Subcutaneous abdominal adipose tissue (tissue), 5 donors: ENCODE results near the gene GEMIN7.

Source experiments
- H3K27ac ChIP-seq: one replicate; pipeline ENCODE4 v1.7.0; 2013; ENCODE audit warnings: low read depth, mild to moderate bottlenecking, inconsistent platforms, low read length, moderate library complexity
- H3K27me3 ChIP-seq, 5 donors: one replicate each; pipeline ENCODE4 v1.7.0; 2013; ENCODE audit warnings: low read length in 5 of 5, inconsistent platforms in 1 of 5; ENCODE audit not compliant: control insufficient read depth in 5 of 5, insufficient read depth in 4 of 5
- H3K36me3 ChIP-seq, 5 donors: one replicate each; pipeline ENCODE4 v1.7.0; 2013; ENCODE audit warnings: low read length in 5 of 5; ENCODE audit not compliant: control insufficient read depth in 5 of 5, insufficient read depth in 5 of 5
- H3K4me1 ChIP-seq, 5 donors: one replicate each; pipeline ENCODE4 v1.7.0; 2013; ENCODE audit warnings: low read length in 5 of 5, mild to moderate bottlenecking in 3 of 5, moderate library complexity in 1 of 5; ENCODE audit not compliant: control insufficient read depth in 5 of 5, insufficient read depth in 5 of 5
- H3K4me3 ChIP-seq, 5 donors: one replicate each; pipeline ENCODE4 v1.7.0; 2013; ENCODE audit warnings: low read length in 5 of 5, low read depth in 1 of 5
- H3K9ac ChIP-seq, 5 donors: one replicate each; pipeline ENCODE4 v1.7.0; 2013; ENCODE audit warnings: low read length in 5 of 5, mild to moderate bottlenecking in 4 of 5, moderate library complexity in 3 of 5
- H3K9me3 ChIP-seq, 5 donors: one replicate each; pipeline ENCODE4 v1.7.0; 2013; ENCODE audit warnings: low read length in 5 of 5; ENCODE audit not compliant: control insufficient read depth in 5 of 5
- donor health status: healthy.
- donor health status: healthy.
- donor health status: healthy.
- donor health status: healthy.
- donor health status: healthy.

GEMIN7 gene

DNA sequence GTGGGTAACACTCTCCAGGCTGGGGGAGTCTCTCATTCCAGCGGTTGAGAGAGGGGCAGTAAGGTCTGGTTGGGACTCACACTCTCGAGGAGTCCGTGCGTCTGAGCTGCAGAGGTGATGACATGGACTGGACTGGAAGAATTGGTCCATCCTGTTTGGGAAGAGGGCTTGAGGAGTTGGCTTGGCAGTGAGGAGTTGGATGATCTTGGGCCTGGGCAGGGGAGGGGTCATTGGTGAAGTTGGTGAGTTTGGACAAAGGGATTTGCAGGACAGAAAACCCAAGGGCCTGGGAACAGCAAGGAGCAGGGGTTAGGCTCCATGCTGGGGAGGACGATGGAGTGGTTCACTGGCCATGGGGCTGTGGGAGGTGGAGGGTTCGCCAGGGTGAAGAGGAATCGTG lies 17.6 kb downstream of the GEMIN7 start:
- H3K4me1 ChIP-seq: peaks cover 2 to 80% (median 49%) of the 10 kb centered on the region in 5 donors
- H3K27ac ChIP-seq: no peak overlapping the region
- H3K27me3 ChIP-seq: no peaks in the 10 kb centered on the region
- H3K9ac ChIP-seq: no peak overlapping the region
- peaks cover 0 to 2% (median 0%) of the 10 kb centered on the region in 5 donors for H3K36me3 ChIP-seq
- H3K4me3 ChIP-seq: no peak overlapping the region
- no peaks in the 10 kb centered on the region for H3K9me3 ChIP-seq

DNA sequence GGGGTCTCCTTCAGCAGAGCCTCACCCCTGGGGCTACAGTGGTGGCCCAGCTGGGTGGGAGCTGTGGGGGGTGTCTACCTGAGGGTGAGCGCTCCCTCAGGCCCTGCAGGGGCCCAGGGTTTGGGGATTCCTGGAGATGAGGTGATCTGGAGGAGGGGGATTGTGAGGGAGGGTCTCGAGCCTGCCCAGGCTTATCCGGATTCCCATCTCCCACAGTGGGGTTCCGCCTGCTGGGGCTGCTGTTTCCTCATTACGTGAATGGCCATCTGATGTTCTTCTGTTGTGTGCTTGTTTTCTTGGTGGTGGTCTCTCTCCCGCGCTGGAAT lies 18.4 kb downstream of the GEMIN7 start:
- no peaks in the 10 kb centered on the region for H3K9me3 ChIP-seq
- peak overlapping the region; percentile 37 for H3K27ac ChIP-seq
- no peak overlapping the region for H3K4me3 ChIP-seq
- H3K27me3 ChIP-seq: no peaks in the 10 kb centered on the region
- H3K4me1 ChIP-seq: peaks cover 2 to 73% (median 49%) of the 10 kb centered on the region in 5 donors
- peaks cover 0 to 2% (median 0%) of the 10 kb centered on the region in 5 donors for H3K36me3 ChIP-seq
- H3K9ac ChIP-seq: peak overlapping the region in 2 of 5 donors; percentile 12 to 38

DNA sequence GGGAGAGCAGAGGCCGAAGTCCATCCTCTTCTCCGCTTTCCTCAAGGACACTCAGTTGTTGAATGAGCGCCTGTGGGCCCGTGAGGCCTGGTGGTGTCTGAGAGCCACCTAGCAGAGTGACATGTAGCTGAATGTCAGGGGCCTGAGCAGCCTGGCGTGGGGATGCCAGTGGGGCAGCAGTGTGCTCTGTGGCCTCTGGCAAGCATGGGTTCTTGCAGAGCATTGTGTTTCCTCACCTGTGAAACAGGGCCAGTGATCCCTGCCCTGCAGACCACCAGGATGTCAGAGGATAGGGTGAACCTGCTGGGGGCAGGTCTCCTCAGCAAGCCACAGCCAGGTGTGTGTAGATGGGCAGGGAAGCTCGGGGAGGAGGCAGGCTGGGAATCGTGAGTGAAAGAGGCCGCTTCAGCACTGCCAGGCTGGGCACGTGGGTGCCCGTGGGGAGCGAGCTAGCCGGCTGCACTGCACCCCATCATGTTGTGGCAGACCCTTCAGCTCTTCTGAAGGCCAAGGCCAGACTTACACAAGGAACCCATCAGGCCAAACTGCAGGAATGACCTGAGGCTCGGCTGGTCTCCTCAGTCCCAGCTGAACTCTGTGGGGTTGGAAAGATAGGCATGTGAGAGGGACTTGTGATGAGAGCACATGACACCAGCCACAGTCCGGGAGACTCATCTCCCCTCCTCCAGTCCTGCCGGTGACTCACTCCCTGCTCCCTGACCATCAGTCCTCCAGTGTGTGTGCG lies 18.9 kb downstream of the GEMIN7 start:
- peaks cover 2 to 73% (median 52%) of the 10 kb centered on the region in 5 donors for H3K4me1 ChIP-seq
- peaks cover 0 to 2% (median 0%) of the 10 kb centered on the region in 5 donors for H3K36me3 ChIP-seq
- H3K4me3 ChIP-seq: no peak overlapping the region
- H3K9ac ChIP-seq: peak overlapping the region in 2 of 5 donors; percentile 12 to 38
- H3K27me3 ChIP-seq: no peaks in the 10 kb centered on the region
- H3K27ac ChIP-seq: peak overlapping the region; percentile 37
- no peaks in the 10 kb centered on the region for H3K9me3 ChIP-seq

DNA sequence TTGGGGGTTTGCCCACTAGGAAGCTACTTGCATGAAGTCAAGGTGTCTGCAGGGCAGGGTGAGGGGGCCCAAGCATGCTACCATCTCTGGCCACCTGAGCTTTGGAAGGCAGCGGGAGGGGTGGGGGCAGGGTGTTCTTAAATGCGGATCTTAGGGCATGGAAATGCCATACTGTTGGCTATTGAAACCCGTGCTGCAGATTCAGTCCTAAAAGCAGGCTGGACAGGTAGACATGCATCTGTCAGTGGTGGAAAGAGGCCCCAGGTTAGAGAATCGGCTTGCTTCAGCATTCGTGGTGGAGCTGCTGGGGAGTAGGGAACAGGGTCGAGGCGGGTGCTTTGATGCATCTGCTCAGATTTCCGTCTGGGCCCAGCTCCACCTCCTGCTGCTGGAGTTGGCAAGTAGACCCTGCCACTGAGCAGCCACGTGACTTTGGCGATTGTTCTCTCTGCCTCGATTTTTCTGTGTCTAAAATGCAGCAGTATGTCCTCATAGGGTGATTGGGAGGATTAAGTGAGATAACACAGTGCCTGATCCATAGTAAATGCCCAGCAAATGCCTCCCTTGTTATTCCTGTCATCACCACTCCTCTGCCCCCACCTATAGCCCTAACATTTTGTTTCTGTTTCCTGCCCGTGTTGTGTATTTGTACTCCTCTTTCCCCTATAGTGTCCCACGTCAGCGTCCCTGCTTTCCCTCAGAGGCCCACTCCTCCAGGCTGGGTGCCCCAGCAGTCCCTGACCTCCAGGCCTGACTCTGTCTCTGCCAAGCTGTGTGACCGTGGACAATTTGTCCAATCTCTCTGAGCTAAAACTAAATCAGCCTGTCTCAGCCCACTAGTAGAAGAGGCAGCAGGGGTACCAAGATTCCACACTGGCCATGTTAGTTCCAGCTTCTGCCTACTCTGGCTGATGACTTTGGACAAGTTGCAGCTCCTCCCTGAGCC lies 19.7 kb downstream of the GEMIN7 start:
- peak overlapping the region in 3 of 5 donors; percentile 12 to 32 (median 14) for H3K4me3 ChIP-seq
- no peaks in the 10 kb centered on the region for H3K9me3 ChIP-seq
- H3K4me1 ChIP-seq: peaks cover under 1 to 74% (median 48%) of the 10 kb centered on the region in 5 donors
- H3K27me3 ChIP-seq: no peaks in the 10 kb centered on the region
- peaks cover 0 to 2% (median 0%) of the 10 kb centered on the region in 5 donors for H3K36me3 ChIP-seq
- no peak overlapping the region for H3K27ac ChIP-seq
- peak overlapping the region in 3 of 5 donors; percentile 14 to 45 (median 20) for H3K9ac ChIP-seq

DNA sequence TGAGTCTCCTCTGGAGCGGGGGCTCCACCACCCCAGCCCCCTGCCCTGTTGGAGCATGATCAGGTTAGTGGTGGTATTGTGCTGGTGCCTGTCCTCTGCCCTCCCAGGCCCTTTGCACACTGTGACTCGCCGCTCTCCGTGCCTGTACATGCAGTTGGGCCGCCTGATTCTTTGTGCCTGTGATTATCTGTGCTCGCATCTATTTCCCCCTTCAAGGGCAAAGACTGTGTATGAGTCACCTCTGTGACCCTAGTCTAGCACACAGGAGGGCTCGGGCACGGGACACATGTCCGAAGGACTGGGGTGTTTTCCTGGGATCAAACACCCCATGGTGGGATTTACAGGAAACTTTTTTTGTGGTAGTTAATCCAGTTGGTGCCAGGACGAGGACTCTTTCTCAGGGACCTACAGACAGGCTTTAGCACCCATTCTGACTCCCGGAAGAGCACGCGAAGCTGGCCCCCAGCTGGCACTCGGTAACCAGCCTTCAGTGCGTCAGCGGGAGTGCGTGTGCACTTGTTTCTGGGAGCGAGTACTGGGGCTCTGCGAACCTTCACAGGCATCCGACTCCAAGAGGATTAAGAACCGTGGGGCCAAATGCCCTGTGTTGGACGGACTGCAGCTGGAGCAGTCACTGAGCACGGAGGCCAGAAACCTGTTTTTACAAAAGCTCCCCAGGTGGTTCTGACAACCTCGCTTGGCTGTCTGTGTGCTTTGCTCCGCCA lies 20.6 kb downstream of the GEMIN7 start:
- Histone ChIP-seq H3K4me3 (no peak overlapping the region), H3K27ac (no peak overlapping the region), H3K9me3 (no peaks in the 10 kb centered on the region), H3K9ac (peak overlapping the region in 2 of 5 donors; percentile 11 to 14), H3K36me3 (peaks cover 0 to 2% (median 0%) of the 10 kb centered on the region in 5 donors), H3K4me1 (peaks cover 0 to 69% (median 43%) of the 10 kb centered on the region in 5 donors), H3K27me3 (no peaks in the 10 kb centered on the region)

DNA sequence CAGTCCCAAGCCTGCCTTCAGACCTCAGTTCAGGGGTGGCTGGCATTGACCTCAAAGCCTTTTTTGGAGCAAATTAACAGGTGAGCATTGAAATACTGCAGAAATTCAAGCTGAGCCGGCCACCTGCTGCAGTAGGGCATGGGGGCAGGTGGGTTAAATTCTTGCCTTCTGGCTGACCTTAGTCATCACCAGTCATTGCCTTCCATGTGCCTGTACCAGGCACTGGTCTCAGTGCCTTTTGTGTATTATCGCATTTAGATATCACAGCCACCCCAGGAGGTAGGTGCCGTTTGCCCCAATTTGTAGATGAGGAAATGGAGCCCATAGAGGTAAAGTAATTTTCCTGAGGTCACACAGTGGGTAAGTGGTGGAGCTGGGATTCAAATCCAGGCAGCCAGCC lies 21.1 kb downstream of the GEMIN7 start:
- Histone ChIP-seq H3K4me3 (no peak overlapping the region), H3K9me3 (no peaks in the 10 kb centered on the region), H3K36me3 (peaks cover 0 to 2% (median 0%) of the 10 kb centered on the region in 5 donors), H3K9ac (no peak overlapping the region), H3K4me1 (peaks cover 0 to 63% (median 37%) of the 10 kb centered on the region in 5 donors), H3K27ac (no peak overlapping the region), H3K27me3 (no peaks in the 10 kb centered on the region)

DNA sequence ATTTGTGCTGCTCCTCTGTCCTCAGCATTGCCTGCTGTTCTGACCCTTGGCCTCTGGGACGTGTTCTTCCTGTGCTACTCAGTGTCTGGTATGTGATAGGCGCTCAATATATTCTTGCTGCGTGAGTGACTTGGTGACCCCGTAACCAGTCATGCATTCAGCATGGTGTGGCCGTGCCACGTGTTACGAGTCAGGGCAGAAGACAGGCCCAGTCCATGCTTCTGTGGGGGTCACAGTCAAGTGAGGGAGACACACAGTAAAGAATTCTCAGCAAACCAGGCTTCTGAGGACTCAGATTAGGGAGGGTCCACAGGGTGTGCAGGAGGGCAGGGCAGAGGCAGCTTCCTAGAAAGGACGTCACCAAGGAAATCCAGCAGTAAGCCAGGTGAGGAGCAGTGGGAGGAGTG lies 21.8 kb downstream of the GEMIN7 start:
- Histone ChIP-seq H3K27me3 (no peaks in the 10 kb centered on the region), H3K4me3 (no peak overlapping the region), H3K4me1 (peaks cover 0 to 57% (median 32%) of the 10 kb centered on the region in 5 donors), H3K27ac (no peak overlapping the region), H3K36me3 (peaks cover 0 to 2% (median 0%) of the 10 kb centered on the region in 5 donors), H3K9ac (peak overlapping the region in 1 of 5 donors; percentile 27), H3K9me3 (no peaks in the 10 kb centered on the region)

DNA sequence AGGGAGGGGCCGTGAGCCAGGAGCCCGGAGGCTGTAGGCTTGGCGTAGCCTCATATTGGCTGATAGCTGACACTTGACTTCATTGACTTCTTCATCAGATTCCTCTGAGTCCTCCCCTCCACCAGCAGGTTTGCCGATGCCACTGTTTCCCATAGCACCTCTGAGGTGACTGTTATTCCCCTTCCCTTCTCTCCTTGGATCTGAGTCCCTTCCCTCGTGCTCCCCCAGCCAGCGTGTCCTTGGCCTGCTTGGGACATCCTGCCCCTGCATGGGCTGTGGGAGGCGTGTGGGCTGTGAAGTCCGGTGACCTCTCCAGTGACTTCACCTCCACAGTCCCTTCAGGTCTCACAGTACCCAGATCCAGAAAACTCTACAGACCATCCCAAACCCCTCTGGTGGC lies 22.7 kb downstream of the GEMIN7 start:
- H3K27me3 ChIP-seq: no peaks in the 10 kb centered on the region
- no peak overlapping the region for H3K27ac ChIP-seq
- no peak overlapping the region for H3K4me3 ChIP-seq
- H3K4me1 ChIP-seq: peaks cover 0 to 51% (median 28%) of the 10 kb centered on the region in 5 donors
- H3K9ac ChIP-seq: peak overlapping the region in 1 of 5 donors; percentile 26
- no peaks in the 10 kb centered on the region for H3K9me3 ChIP-seq
- peaks cover 0 to 2% (median 0%) of the 10 kb centered on the region in 5 donors for H3K36me3 ChIP-seq

DNA sequence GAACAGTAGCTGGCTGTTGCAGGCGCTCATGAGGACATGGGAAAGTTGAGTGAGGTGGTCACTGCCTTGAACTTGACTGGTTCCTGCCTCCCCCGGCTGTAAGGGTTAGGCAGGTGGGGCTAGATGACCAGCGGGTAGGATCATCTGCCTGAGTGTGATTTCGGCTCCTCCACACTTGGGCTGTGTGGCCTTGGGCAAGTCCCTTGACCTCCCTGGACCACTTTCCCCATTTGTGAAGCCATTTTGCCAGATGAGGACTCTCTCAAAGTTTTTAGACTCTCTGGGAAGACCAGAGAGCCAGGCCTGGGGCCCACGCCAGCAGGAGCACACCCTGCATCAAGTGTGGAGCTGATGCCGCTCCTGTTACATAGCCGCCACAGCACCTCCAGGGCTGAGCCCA lies 23.4 kb downstream of the GEMIN7 start:
- H3K27me3 ChIP-seq: no peaks in the 10 kb centered on the region
- no peaks in the 10 kb centered on the region for H3K9me3 ChIP-seq
- H3K4me1 ChIP-seq: peaks cover 0 to 45% (median 28%) of the 10 kb centered on the region in 5 donors
- H3K36me3 ChIP-seq: peaks cover 0 to 2% (median 0%) of the 10 kb centered on the region in 5 donors
- H3K4me3 ChIP-seq: no peak overlapping the region
- no peak overlapping the region for H3K27ac ChIP-seq
- H3K9ac ChIP-seq: no peak overlapping the region
